GM23338 (cell line): ENCODE measurements around the gene KCNN3. TPM values are rescaled to one million over a fixed set of nuclear protein-coding genes. Genes with fewer than 3 reads are reported as not detected.

Experiments used
- ATAC-seq: fragments of 200-7000 bp; cut with Tn5 transposase; 3 replicates; pipeline ENCODE4 v1.9.1; 2020
- DNase-seq: peaks from one replicate; pipeline ENCODE4 v3.0.0-alpha.2; 2015; ENCODE audit warnings: low spot score
- H2AFZ ChIP-seq: fragments of 200-600 bp; sonication (generic); 2 replicates; pipeline ENCODE4 v1.8.0; 2016; ENCODE audit warnings: antibody characterized with exemption, mild to moderate bottlenecking, moderate library complexity
- H3F3A ChIP-seq: fragments of 200-600 bp; sonication (generic); replicated peaks from 2 replicates; pipeline ENCODE4 v1.8.0; 2017; ENCODE audit warnings: antibody characterized with exemption, mixed run types, low read depth
- H3K27ac ChIP-seq: fragments of 200-600 bp; sonication (generic); 2 replicates; pipeline ENCODE4 v1.6.1; 2016; ENCODE audit warnings: low read depth
- H3K27me3 ChIP-seq: fragments of 200-600 bp; sonication (generic); 2 replicates; pipeline ENCODE4 v1.8.0; 2016; ENCODE audit warnings: mild to moderate bottlenecking, mixed run types, moderate library complexity; ENCODE audit not compliant: insufficient read depth
- H3K36me3 ChIP-seq: fragments of 200-600 bp; sonication (generic); 2 replicates; pipeline ENCODE4 v1.8.0; 2016; ENCODE audit warnings: mild to moderate bottlenecking; ENCODE audit not compliant: insufficient read depth
- H3K4me1 ChIP-seq: fragments of 200-600 bp; sonication (generic); 2 replicates; pipeline ENCODE4 v1.8.0; 2016; ENCODE audit warnings: mild to moderate bottlenecking, moderate library complexity; ENCODE audit not compliant: insufficient read depth
- H3K4me2 ChIP-seq: fragments of 200-600 bp; sonication (generic); 2 replicates; pipeline ENCODE4 v1.7.1; 2017; ENCODE audit warnings: mixed run types
- H3K4me3 ChIP-seq: fragments of 200-600 bp; sonication (generic); 2 replicates; pipeline ENCODE4 v1.6.1; 2016; ENCODE audit warnings: mixed run types
- H3K79me2 ChIP-seq: fragments of 200-600 bp; sonication (generic); replicated peaks from 2 replicates; pipeline ENCODE4 v1.8.0; 2017; ENCODE audit warnings: mild to moderate bottlenecking; ENCODE audit not compliant: insufficient read depth
- H3K9me2 ChIP-seq: fragments of 200-600 bp; sonication (generic); 2 replicates; pipeline ENCODE4 v1.8.0; 2017; ENCODE audit not compliant: insufficient read depth
- H4K20me1 ChIP-seq: fragments of 200-600 bp; sonication (generic); replicated peaks from 2 replicates; pipeline ENCODE4 v1.8.0; 2017; ENCODE audit warnings: mild to moderate bottlenecking; ENCODE audit not compliant: insufficient read depth
- H3K27ac Mint-ChIP-seq: 2 replicates; pipeline ENCODE4 v1.8.0; 2020; ENCODE audit warnings: inconsistent platforms, mild to moderate bottlenecking, moderate library complexity, mixed read lengths
- H3K27me3 Mint-ChIP-seq: 3 replicates; pipeline ENCODE4 v1.8.0; 2022; ENCODE audit warnings: low read depth, mild to moderate bottlenecking, moderate library complexity, mixed read lengths, inconsistent platforms; ENCODE audit not compliant: insufficient read depth, poor library complexity
- H3K36me3 Mint-ChIP-seq: 3 replicates; pipeline ENCODE4 v1.8.0; 2021; ENCODE audit warnings: low read depth, mild to moderate bottlenecking, inconsistent platforms, moderate library complexity, mixed read lengths
- H3K4me1 Mint-ChIP-seq: 3 replicates; pipeline ENCODE4 v1.8.0; 2020; ENCODE audit warnings: mild to moderate bottlenecking, inconsistent platforms, mixed read lengths
- H3K4me3 Mint-ChIP-seq: 3 replicates; pipeline ENCODE4 v1.8.0; 2021; ENCODE audit warnings: moderate library complexity, mild to moderate bottlenecking, inconsistent platforms, mixed read lengths
- H3K9me3 Mint-ChIP-seq: 3 replicates; pipeline ENCODE4 v1.8.0; 2020; ENCODE audit warnings: moderate library complexity, mild to moderate bottlenecking, inconsistent platforms, mixed read lengths
- CREB1 ChIP-seq: fragments of 250-450 bp; sonication (Bioruptor Pico); IDR thresholded peaks from 2 replicates; pipeline ENCODE4 v1.5.0; 2020; ENCODE audit warnings: low read depth, mild to moderate bottlenecking, moderate library complexity
- EZH2 ChIP-seq: fragments of 200-600 bp; sonication (generic); IDR thresholded peaks from one replicate; pipeline ENCODE4 v1.8.0; 2017; ENCODE audit warnings: antibody characterized with exemption, mild to moderate bottlenecking, low read depth; ENCODE audit not compliant: unreplicated experiment
- EZH2phosphoT487 ChIP-seq: fragments of 200-600 bp; sonication (generic); IDR thresholded peaks from one replicate; pipeline ENCODE4 v1.8.1; 2018; ENCODE audit warnings: antibody characterized with exemption; ENCODE audit not compliant: unreplicated experiment
- JUNB ChIP-seq: IDR thresholded peaks from one replicate; pipeline ENCODE4 v1.6.1; 2016; ENCODE audit warnings: antibody characterized with exemption; ENCODE audit not compliant: unreplicated experiment
- NANOG ChIP-seq: IDR thresholded peaks from 2 replicates; pipeline ENCODE4 v1.6.1; 2016; ENCODE audit warnings: antibody characterized with exemption, borderline replicate concordance
- POLR2AphosphoS5 ChIP-seq: IDR thresholded peaks from 2 replicates; pipeline ENCODE4 v1.6.1; 2016; ENCODE audit warnings: antibody characterized with exemption, low read depth
- STAT1 ChIP-seq: IDR thresholded peaks from one replicate; pipeline ENCODE4 v1.6.1; 2016; ENCODE audit warnings: antibody characterized with exemption; ENCODE audit not compliant: unreplicated experiment
- ZNF114 ChIP-seq: fragments of 250-450 bp; sonication (Bioruptor Pico); IDR thresholded peaks from 2 replicates; pipeline ENCODE4 v1.5.0; 2020; ENCODE audit warnings: mild to moderate bottlenecking, moderate library complexity
- ZNF331 ChIP-seq: fragments of 250-450 bp; sonication (Bioruptor Pico); IDR thresholded peaks from 2 replicates; pipeline ENCODE4 v1.5.0; 2020; ENCODE audit warnings: low read depth, mild to moderate bottlenecking, moderate library complexity
- ZNF462 ChIP-seq: fragments of 250-450 bp; sonication (Bioruptor Pico); IDR thresholded peaks from 2 replicates; pipeline ENCODE4 v1.5.0; 2020; ENCODE audit warnings: mild to moderate bottlenecking, moderate library complexity
- polyA plus RNA-seq: library from polyadenylated mRNA; unstranded; fragments of >200 nt; fragmentation: Nextera tagmentation; extraction: Ambion mirVana; gene quantifications from 2 replicates; pipeline ENCODE4 v1.2.1, GENCODE V29; 2016
- total RNA-seq: library from RNA; depleted of rRNA; stranded (reverse); fragments of >200 nt; shearing (Covaris generic); gene quantifications from 2 replicates; pipeline ENCODE4 v1.2.3, GENCODE V29; 2014
- TF ChIP-seq, protein P1 (sequence below): IDR thresholded peaks from one replicate; pipeline ENCODE4 v1.6.1; 2018; ENCODE audit warnings: antibody characterized with exemption; ENCODE audit not compliant: unreplicated experiment
- TF ChIP-seq, protein P2 (sequence below), 2 experiments: fragments of 200-600 bp in 1 of 2; sonication (generic) in 1 of 2; conservative IDR thresholded peaks; 2 replicates each; pipeline versions ENCODE4 v1.5.1 to v1.6.1; 2016 to 2017; ENCODE audit warnings: antibody characterized with exemption in 2 of 2, low read depth in 2 of 2, mild to moderate bottlenecking in 2 of 2, moderate library complexity in 1 of 2
- TF ChIP-seq, protein P3 (sequence below): IDR thresholded peaks from 2 replicates; pipeline ENCODE4 v1.6.1; 2016; ENCODE audit warnings: antibody characterized with exemption

KCNN3 gene
- total and polyA plus RNA-seq, 2 experiments from 2014 or later, result 1.9 to 3.0 TPM

DNA sequence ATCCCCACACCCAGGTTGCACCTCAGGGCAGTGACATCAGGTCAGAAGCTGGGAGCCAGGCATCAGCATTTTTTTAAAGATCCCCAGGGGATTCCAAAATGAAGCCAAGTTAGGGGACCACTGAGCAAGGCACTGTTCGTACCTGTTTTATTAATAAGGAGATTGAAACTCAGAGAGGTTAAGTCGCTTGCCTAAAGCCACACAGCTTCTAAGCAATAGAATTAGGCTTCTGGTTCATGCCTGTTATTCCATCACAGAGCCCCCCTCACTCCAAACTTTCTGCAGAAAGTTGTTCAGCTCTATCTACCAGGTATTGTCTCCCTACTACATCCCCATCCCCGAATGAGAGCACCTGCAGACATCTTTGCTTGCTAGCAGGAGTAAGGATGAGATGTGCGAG, 28.7 kb downstream of the KCNN3 start:
- H3K36me3 ChIP-seq, result no peaks in the 10 kb centered on the region
- no peaks in the 10 kb centered on the region for H3K79me2 ChIP-seq
- no peaks in the 10 kb centered on the region for H3K36me3 Mint-ChIP-seq
- H3K4me2 ChIP-seq, result no peak overlapping the region
- H3K4me3 ChIP-seq, result no peak overlapping the region
- H3K27me3 Mint-ChIP-seq, result peaks cover 22% of the 10 kb centered on the region
- H4K20me1 ChIP-seq, result no peaks in the 10 kb centered on the region
- H3K27ac ChIP-seq, result no peak overlapping the region
- no peak overlapping the region for H2AFZ ChIP-seq
- DNase-seq, result no peak
- no peaks in the 10 kb centered on the region for H3K9me2 ChIP-seq
- TF ChIP-seq POLR2AphosphoS5, result no peak
- TF ChIP-seq, protein P1, sequence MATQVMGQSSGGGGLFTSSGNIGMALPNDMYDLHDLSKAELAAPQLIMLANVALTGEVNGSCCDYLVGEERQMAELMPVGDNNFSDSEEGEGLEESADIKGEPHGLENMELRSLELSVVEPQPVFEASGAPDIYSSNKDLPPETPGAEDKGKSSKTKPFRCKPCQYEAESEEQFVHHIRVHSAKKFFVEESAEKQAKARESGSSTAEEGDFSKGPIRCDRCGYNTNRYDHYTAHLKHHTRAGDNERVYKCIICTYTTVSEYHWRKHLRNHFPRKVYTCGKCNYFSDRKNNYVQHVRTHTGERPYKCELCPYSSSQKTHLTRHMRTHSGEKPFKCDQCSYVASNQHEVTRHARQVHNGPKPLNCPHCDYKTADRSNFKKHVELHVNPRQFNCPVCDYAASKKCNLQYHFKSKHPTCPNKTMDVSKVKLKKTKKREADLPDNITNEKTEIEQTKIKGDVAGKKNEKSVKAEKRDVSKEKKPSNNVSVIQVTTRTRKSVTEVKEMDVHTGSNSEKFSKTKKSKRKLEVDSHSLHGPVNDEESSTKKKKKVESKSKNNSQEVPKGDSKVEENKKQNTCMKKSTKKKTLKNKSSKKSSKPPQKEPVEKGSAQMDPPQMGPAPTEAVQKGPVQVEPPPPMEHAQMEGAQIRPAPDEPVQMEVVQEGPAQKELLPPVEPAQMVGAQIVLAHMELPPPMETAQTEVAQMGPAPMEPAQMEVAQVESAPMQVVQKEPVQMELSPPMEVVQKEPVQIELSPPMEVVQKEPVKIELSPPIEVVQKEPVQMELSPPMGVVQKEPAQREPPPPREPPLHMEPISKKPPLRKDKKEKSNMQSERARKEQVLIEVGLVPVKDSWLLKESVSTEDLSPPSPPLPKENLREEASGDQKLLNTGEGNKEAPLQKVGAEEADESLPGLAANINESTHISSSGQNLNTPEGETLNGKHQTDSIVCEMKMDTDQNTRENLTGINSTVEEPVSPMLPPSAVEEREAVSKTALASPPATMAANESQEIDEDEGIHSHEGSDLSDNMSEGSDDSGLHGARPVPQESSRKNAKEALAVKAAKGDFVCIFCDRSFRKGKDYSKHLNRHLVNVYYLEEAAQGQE, result no peak
- TF ChIP-seq, protein P2, sequence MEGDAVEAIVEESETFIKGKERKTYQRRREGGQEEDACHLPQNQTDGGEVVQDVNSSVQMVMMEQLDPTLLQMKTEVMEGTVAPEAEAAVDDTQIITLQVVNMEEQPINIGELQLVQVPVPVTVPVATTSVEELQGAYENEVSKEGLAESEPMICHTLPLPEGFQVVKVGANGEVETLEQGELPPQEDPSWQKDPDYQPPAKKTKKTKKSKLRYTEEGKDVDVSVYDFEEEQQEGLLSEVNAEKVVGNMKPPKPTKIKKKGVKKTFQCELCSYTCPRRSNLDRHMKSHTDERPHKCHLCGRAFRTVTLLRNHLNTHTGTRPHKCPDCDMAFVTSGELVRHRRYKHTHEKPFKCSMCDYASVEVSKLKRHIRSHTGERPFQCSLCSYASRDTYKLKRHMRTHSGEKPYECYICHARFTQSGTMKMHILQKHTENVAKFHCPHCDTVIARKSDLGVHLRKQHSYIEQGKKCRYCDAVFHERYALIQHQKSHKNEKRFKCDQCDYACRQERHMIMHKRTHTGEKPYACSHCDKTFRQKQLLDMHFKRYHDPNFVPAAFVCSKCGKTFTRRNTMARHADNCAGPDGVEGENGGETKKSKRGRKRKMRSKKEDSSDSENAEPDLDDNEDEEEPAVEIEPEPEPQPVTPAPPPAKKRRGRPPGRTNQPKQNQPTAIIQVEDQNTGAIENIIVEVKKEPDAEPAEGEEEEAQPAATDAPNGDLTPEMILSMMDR (conservative IDR thresholded peaks at IDR 0.05; ENCODE audit: low read depth in 2 of 2), result no peak
- no peak for TF ChIP-seq JUNB
- no peak for TF ChIP-seq STAT1
- TF ChIP-seq NANOG, result no peak
- no peak for TF ChIP-seq ZNF114 (CRISPR knock-in tag)
- no peak for TF ChIP-seq EZH2phosphoT487
- no peak for TF ChIP-seq CREB1 (CRISPR knock-in tag)
- no peak for TF ChIP-seq ZNF331 (CRISPR knock-in tag)
- no peak for TF ChIP-seq EZH2
- no peak for TF ChIP-seq ZNF462
- TF ChIP-seq, protein P3, sequence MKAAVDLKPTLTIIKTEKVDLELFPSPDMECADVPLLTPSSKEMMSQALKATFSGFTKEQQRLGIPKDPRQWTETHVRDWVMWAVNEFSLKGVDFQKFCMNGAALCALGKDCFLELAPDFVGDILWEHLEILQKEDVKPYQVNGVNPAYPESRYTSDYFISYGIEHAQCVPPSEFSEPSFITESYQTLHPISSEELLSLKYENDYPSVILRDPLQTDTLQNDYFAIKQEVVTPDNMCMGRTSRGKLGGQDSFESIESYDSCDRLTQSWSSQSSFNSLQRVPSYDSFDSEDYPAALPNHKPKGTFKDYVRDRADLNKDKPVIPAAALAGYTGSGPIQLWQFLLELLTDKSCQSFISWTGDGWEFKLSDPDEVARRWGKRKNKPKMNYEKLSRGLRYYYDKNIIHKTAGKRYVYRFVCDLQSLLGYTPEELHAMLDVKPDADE, result no peak
- no peaks in the 10 kb centered on the region for H3K27me3 ChIP-seq
- H3K4me1 ChIP-seq, result peaks cover 17% of the 10 kb centered on the region
- no peaks in the 10 kb centered on the region for H3F3A ChIP-seq
- no peak for ATAC-seq
- peaks cover 39% of the 10 kb centered on the region for H3K4me1 Mint-ChIP-seq
- no peak overlapping the region for H3K4me3 Mint-ChIP-seq
- H3K9me3 Mint-ChIP-seq, result no peaks in the 10 kb centered on the region
- H3K27ac Mint-ChIP-seq, result no peak overlapping the region; the same call in 1 of the 2 replicates
